ENCODE data around the gene PNMA8C.

PNMA8C gene

DNA sequence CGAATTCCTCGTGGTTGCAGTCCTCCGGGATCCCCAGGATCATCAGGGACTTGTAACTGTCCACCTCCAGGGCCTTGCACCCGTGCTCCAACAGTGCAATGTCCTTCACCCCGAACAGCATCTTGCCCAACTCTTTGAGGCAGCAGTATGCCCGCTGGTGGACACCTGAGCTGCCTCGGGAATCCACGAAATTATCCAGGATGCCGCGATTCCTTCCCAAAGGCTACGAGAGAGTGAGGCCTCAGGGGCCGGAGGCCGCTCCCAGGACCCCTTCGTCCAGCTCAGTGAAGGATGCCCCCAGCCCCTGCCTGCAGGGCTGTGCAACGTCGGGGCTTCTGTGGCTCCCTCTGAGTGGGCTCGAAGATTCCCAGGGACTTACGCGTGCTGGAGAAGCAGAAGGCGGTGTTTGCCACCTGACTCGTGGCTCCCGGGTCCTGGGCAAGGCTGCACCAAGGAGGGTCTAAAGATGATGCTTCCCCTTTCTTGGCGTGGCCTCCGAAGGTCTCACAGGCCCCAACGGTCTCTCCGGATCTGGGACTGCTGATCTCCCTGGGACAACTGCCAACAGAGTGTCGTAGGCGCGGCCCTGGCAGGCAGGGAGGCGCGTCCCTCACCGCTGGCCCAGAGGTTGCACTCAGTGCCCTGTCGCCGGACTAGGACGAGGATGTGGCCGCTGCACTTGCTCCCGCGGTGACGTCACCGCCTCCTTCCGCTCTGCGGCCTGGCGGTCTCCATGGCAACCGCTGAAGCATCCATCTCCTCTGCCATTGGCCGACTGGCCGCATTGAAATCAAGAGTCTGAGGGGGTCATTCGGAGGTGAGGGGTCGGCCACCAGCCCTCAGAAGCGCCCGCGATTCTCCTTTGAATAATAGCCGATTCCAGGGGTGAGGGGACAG lies at the start of gene PNMA8C:
Gene PNMA8C (minus strand): TSS at position 698 of the 897 bp plus-strand sequence. CDS start 577 bp downstream, at position 121.
- intact Hi-C loops (cut with DNase I): no loop called here
- DNase-seq: peak; percentile 78 to 95 (median 90)

DNA sequence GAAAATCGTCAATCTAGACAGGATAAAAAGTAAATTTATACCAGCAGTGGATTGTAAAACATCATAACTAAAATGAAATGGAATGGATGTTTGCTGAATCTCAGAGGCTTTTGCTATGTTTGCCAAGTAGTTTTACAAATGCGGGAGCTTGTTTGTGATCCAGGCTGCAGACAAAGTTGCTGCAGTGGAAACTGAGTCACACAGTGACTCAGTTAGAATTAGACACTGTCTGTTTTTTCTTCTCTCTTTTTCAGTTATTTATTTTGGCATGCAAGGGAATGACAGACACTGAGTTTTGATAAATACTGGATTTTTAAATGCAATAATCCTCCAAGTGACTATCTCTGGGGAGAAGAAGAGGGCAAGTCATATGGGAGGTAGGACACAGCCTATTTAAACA lies 47.2 kb upstream of the PNMA8C start:
- intact Hi-C loops (cut with DNase I): no loop called here
- no peak for DNase-seq

DNA sequence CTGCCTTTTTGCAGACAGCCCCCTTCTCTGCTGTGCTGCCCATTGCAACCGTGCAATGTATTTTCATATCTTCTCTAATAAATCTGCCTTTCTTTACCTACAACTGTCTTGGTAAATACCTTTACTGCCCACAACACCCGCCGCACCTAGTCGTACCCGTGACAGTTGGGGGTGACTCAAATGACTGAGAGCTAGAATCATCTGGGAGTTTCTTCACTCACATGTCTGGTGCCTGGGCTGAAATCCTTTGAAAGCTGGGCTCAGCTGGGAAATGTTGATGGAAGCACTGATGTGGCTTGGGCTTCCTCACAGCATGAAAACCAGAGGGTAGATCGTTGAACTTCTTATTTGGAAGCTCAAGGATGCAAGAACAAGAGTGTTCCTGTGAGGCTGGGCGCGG lies 45.5 kb upstream of the PNMA8C start:
- no peak for DNase-seq
- intact Hi-C loops (cut with DNase I): no loop called here

DNA sequence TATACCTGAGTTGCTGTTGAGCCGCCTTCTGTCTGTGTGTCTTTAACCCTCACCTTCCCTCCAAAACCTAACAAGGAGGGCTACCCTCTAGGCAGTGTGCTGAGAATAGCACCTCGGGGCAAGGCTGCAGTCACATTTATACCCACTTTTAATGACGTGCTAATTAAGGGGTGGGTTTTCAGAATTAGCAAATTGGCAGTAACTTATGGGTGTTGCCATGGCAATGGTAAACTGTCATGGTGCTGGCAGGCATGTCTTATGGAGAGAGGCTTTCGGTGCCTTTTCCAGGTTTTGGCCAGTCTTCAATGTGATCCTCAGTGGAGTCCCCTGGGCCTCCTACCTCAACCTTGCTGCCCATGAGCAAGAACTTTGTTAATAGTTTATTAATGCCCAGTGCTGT lies 43.9 kb upstream of the PNMA8C start:
- intact Hi-C loops (cut with DNase I): no loop called here
- no peak for DNase-seq

DNA sequence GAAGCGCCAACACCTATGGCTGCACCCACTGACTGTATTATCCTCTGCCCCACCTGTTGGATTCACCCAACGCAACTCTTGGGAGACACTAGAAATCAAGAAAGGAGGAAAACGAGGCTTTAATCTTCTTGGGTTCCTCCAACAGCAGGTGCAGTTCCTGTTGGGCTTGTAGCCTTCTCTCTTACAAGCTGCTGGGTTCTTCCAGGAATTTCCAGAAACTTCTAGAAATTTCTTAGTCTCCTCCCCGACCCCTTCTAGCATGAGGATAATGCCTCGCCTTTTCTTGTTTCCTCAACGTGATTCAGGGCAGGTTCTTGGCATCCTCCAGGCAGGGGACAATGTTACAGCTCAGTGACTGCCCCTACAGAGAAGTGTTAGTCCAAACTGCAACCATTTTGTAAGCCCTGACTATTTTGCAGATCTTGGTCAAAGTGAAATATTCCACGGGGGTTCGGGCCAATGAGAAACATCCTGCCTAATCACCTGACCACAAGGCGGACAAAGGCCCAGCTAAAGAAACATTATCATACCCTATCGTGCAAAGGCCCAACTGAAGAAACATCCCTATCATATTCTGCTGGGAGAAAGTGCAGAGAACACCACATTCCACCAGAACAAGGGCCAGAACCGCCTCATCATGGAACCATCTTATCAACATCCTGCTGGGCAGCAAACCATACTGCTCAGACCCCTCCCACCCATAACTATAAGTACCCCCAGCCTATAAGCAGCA lies 43.2 kb upstream of the PNMA8C start:
- intact Hi-C loops (cut with DNase I): no loop called here
- peak in 1 of 42 donors; percentile 37 for DNase-seq

DNA sequence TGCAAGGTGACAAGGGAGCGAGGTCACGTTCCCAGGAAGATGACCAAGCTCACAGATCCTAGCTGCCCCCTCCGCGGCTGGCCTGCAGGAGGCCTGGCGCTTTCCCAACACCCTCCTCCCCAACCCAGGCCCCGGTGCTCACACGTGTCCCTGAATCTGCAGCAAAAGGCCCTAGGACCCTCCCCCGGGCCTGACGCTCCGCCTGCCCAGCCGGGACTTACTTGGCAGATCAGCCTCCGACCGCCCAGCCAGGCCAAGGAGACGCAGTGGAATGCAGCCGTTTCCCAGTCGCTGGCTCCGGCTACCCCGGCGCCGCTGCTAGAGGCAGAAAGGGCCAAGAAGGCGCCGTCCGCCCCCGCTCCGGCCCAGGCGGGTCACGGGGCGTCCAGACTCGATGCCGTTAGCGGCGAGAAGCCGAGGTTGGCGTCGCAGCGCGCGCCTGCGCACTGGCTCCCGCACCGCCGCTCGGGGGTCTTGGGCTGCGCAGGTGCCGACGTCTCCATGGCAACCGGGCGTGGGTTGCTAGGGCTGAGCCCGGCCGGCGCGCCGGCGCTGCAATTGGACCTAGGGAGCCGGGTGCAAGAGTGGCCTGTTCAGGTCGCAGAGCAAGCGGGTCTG lies 42.5 kb upstream of the PNMA8C start, which contains the start of gene PNMA8A:
Gene PNMA8A (minus strand): TSS at position 448 of the 618 bp plus-strand sequence. CDS start 528 bp downstream, outside the sequence.
- intact Hi-C loops (cut with DNase I): no loop called here
- DNase-seq: peak; percentile 67 to 93 (median 85)

DNA sequence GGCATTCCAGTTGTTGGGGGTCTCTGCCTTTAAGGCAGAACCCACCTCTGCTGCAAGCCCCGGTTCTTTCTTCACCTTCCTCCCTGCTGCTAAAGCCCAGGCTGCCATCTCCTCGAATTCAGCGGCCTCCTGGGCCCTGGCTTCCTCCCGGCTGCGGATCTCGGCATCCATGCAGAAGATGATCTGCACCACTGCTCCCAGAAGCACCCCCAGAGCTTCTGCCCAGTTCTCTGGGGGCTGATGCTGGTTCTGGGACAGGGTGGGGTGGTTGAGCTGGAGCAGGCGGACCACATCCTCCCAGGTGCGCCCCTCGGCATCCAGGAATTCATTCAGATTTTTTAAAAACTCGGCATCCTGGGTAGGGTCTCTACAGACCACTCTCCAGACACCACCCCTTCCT lies 41.6 kb upstream of the PNMA8C start:
- no peak for DNase-seq
- intact Hi-C loops (cut with DNase I): no loop called here

DNA sequence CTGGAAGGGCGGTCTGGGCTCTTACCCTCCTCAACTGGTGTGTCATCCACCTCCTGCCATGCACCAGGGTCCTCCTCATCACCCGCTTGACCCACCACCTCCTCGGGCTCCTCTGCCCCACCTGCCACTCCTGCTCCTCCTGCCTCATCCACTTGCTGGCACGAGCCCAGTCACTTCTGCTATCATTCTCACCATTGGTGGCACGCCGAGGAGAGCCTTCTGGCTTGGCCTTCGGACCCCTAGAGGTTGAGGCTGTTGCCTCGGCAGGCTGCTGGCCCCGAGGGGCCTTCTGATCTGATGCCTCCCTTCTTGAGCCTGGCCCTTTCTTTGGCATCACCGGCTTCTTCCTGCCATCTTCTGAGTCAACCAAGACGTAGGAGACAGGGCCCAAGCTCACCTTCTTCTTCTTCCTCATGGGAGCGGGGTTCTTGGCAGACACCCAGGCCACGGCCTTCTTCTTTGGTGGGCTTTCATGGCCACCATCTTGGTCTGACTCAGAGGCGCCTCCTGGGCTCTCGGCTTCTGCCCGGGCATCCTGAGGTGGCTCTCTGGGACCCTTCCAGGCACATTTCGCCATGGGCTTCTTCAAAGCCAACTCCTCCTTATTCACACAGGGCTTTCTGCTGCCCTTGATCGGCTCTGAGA lies 40.9 kb upstream of the PNMA8C start:
- no peak for DNase-seq
- intact Hi-C loops (cut with DNase I): no loop called here

DNA sequence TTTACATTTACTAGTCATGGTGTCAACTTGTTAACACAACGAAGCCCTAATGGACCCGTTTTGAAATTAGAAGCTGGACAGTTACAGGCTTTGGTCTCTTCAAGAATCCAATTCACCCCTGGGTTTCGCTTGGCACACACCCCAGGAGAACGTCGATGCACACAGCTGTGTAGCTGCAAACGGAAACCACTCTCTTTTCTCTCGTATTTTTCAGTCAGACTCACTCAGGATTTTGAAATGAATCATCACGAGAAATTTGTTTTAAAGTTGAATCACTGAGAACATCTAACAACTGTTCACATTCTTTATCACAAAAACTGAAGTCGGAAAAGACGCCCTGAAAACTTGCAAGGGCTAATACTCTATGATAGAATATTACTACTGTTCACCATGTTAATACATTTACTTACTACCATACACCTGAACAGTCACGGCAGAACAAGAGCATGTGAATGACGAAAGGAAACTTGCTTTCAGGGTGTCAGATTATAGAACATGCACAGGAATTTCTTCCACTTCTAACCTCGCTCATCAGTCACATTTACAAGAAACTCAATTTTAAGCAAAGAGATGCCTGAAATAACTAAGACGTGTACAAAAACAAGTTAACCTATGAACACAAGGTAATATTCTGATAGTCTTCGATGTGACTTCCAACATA lies 37.9 kb upstream of the PNMA8C start:
- DNase-seq: peak in 3 of 42 donors; percentile 28 to 47 (median 38)
- intact Hi-C loops (cut with DNase I): no loop called here

DNA sequence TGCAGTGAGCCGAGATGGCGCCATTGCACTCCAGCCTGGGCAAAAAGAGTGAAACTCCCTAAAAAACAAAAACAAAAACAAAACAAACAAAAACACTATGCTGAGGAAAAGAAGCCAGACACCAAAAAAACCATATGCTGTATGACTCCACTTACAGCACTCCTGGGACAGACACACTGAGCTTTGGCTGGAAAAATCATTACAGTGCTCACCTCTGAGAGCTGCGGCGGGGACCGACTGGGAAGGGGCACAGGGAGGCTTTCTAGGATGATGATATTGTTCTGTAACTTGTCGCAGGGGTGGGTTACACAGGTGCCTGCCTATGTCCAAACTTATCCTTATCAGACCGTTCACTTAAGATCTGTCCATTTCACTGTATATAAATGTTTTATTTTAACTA lies 34.8 kb upstream of the PNMA8C start:
- intact Hi-C loops (cut with DNase I): no loop called here
- DNase-seq: no peak

DNA sequence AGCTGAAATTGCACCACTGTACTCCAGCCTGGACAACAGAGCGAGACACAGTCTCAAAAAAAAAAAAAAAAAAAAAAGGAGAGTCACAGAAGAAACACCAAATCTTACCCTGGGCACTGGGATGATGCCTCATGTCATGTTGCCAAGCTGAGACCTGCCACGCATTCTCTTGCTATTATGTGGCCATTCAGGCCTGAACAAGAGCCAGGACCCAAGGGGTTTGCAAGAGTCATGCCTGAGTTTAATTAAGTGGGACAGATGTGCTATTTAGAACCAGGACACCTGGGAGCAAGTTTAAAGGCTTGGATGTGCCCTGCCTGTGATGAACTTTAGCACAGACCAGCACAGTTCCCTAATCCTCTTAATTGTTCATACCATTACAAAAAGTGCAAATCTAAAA lies 32.8 kb upstream of the PNMA8C start:
- intact Hi-C loops (cut with DNase I): no loop called here
- no peak for DNase-seq

DNA sequence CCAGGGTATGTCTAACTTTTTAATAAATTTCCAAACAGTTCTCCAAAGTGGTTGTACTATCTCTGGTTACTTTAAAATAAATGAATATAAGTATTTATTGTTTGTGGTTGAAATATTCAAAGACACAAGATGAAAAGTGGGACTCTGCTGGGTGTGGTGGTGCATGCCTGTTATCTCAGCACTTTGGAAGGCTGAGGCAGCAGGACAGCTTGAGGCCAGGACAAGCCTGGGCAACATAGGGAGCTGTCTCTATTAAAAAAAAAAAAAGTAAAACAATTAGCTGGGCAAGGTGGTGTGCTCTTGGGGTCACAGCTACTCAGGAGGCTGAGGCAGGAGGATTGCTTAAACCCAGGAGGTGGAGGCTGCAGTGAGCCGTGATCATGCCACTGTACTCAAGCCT lies 32.2 kb upstream of the PNMA8C start:
- no peak for DNase-seq
- intact Hi-C loops (cut with DNase I): no loop called here

DNA sequence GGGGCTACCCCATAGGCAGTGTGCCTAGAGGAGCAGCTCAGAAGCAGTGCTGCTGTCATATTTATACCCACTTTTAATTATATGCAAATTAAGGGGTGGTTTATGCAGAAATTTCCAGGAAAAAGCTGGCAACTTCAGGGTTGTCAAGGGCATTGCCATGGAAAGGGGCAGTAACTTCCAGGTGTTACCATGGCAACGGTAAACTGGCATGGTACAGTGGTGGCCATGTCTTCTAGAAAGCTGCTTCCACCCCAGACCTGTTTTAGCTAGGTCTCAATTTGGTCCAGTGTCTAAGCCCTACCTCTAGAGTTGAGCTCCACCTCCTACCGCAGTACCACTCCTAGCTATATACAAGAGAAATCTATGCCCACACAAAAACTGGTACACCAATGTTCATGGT lies 31.3 kb upstream of the PNMA8C start:
- no peak for DNase-seq
- intact Hi-C loops (cut with DNase I): no loop called here

DNA sequence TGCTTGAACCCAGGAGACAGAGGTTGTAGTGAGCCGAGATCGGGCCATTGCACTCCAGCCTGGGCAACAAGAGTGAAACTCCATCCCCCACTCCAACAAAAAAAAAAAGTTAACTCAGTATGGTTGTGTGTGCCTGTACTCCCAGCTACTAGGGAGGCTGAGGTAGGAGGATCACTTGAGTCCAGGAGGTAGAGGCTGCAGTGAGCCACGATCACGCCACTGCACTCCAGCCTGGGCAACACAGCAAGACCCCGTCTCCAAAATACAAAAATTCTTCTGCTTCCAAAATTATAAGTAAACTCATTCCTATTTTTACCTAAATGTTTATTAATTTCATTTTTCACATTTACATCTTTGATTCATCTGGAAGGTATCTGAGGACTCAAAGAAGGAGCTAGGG lies 28.2 kb upstream of the PNMA8C start:
- no peak for DNase-seq
- intact Hi-C loops (cut with DNase I): no loop called here

DNA sequence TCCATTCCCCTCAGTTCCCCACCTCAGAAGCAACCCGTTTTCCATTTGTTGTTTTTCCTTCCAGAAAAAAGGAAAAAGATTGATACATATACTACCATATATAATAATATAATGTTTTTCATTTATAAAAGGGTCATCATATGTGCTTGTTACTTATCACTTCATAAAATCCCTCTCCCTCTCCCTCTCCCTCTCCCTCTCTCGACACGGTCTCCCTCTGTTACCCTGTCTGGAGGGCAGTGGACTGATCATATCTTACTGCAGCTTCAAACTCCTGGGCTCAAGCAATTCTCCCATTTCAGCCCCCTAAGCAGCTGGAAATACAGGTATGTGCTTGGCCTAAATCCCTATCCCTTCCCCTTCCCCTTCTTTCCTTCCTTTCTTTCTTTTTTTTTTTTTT lies 25.5 kb upstream of the PNMA8C start:
- intact Hi-C loops (cut with DNase I): no loop called here
- DNase-seq: no peak

DNA sequence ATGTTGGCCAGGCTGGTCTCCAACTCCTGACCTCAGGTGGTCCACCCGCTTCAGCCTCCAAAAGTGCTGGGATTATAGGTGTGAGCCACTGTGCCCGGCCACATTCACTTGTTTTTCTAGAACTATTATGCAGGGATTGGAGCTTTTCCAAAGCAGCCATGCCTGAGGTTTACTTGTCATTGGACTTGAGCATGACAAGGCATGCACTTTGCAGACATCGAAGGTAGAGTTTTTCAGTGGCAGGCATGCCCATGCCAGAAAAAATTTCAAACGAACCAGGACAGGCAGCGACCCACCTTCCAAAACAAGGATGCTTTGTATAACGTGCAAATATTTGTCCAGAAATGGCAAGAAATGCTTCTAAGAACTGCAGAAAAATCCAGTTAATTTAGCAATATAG lies 24.9 kb upstream of the PNMA8C start:
- intact Hi-C loops (cut with DNase I): no loop called here
- DNase-seq: no peak

DNA sequence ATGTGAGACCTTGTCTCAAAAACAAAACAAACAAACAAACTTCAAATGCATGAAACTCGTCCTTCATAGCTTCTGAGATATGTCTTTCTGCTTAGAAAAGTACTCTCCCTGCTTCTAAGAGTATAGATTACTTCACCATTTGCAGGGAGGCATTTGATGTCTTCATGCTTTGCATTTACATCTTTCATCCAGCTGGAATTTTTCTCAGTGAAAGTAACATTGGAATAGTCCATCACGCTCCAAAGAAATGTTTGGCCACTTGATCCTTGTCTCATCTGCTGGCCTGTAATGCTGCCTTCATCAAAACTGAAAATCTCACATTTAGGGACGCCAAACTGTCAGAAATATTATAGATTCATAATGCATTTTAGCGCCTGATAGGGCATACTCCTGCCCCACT lies 23.4 kb upstream of the PNMA8C start:
- DNase-seq: no peak
- intact Hi-C loops (cut with DNase I): no loop called here

DNA sequence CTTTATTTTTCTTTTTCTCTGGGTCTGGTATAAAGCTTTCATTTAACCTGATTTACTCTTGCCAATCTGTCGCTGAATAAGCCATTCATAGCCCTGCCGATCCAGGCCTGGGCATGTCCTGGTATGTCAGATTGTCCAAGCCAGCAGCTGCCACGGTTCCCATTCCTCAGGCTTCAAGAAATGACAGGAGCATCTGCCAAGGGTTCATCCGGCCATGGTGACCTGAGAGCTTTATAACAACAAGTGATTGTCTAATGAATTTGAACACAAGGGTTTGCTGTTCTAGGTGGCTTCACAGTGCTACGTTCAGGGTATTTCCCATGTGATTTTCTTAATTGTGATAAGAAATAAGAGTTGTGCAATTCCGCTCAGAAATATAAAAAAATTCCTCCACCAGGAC lies 22.6 kb upstream of the PNMA8C start:
- intact Hi-C loops (cut with DNase I): no loop called here
- peak in 5 of 42 donors; percentile 20 to 43 (median 36) for DNase-seq

DNA sequence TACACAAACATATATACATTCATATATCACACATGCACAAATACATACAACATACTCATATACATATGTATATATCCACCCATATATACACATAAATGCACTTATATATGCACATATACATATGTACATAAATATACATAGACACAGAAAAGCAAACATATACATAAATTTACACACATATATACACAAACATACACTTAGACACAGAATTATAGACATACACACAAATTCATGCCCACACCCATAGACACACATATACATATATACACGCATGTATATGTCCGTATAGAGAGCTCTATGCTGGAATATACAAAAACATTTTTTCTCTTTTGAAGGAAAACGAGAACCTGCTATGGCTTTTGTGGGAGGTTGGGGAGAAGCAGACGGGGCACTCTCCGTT lies 22.0 kb upstream of the PNMA8C start:
- intact Hi-C loops (cut with DNase I): no loop called here
- DNase-seq: no peak

Data from head of caudate nucleus (tissue), 42 donors.